MM.1S (cell line): ENCODE measurements around the gene RPH3AL.

Experiments
- DNase-seq: peaks from one replicate; pipeline ENCODE4 v3.0.0-alpha.2; 2015
- H2AFZ ChIP-seq: fragments of 300-600 bp; sonication (generic); 2 replicates; pipeline ENCODE4 v1.6.0; 2016; ENCODE audit warnings: antibody characterized with exemption, low read length
- H3F3A ChIP-seq: fragments of 300-600 bp; sonication (generic); 2 replicates; pipeline ENCODE4 v1.6.1; 2016; ENCODE audit warnings: mild to moderate bottlenecking, antibody characterized with exemption, low read length, moderate library complexity, mixed read lengths; ENCODE audit not compliant: insufficient read depth
- H3K27ac ChIP-seq: fragments of 300-600 bp; sonication (generic); 2 replicates; pipeline ENCODE4 v1.5.1; 2016; ENCODE audit warnings: mild to moderate bottlenecking, low read length
- H3K27me3 ChIP-seq: fragments of 300-600 bp; sonication (generic); replicated peaks from 2 replicates; pipeline ENCODE4 v1.6.0; 2016; ENCODE audit warnings: low read length; ENCODE audit not compliant: insufficient read depth
- H3K36me3 ChIP-seq: fragments of 300-600 bp; sonication (generic); replicated peaks from 2 replicates; pipeline ENCODE4 v1.6.1; 2016; ENCODE audit warnings: mild to moderate bottlenecking, low read length, mixed read lengths; ENCODE audit not compliant: insufficient read depth
- H3K4me1 ChIP-seq: fragments of 300-600 bp; sonication (generic); 2 replicates; pipeline ENCODE4 v1.6.1; 2016; ENCODE audit warnings: low read length, mixed read lengths
- H3K4me2 ChIP-seq: fragments of 300-600 bp; sonication (generic); 2 replicates; pipeline ENCODE4 v1.6.0; 2016; ENCODE audit warnings: low read depth, low read length
- H3K4me3 ChIP-seq: fragments of 300-600 bp; sonication (generic); 2 replicates; pipeline ENCODE4 v1.5.1; 2016; ENCODE audit warnings: low read length, mixed read lengths
- H3K79me2 ChIP-seq: fragments of 300-600 bp; sonication (generic); 2 replicates; pipeline ENCODE4 v1.6.1; 2016; ENCODE audit warnings: mixed run types, low read length, mixed read lengths
- H3K9ac ChIP-seq: fragments of 300-600 bp; sonication (generic); 2 replicates; pipeline ENCODE4 v1.6.1; 2016; ENCODE audit warnings: low read length, mixed read lengths
- H3K9me2 ChIP-seq: fragments of 300-600 bp; sonication (generic); replicated peaks from 2 replicates; pipeline ENCODE4 v1.6.1; 2016; ENCODE audit warnings: mild to moderate bottlenecking, low read length, mixed read lengths; ENCODE audit not compliant: insufficient read depth
- H3K9me3 ChIP-seq: fragments of 300-600 bp; sonication (generic); replicated peaks from 2 replicates; pipeline ENCODE4 v1.6.1; 2016; ENCODE audit warnings: mild to moderate bottlenecking, low read length, mixed read lengths; ENCODE audit not compliant: insufficient read depth
- H4K20me1 ChIP-seq: fragments of 300-600 bp; sonication (generic); 2 replicates; pipeline ENCODE4 v1.6.1; 2016; ENCODE audit warnings: mild to moderate bottlenecking, low read length, moderate library complexity, mixed read lengths; ENCODE audit not compliant: insufficient read depth
- EZH2 ChIP-seq: fragments of 300-600 bp; sonication (generic); optimal IDR thresholded peaks from 2 replicates; pipeline ENCODE3; 2017; ENCODE audit warnings: low read depth, mild to moderate bottlenecking, antibody characterized with exemption, low read length, mixed read lengths
- EZH2phosphoT487 ChIP-seq: fragments of 300-600 bp; sonication (generic); IDR thresholded peaks from 2 replicates; pipeline ENCODE4 v1.6.1; 2018; ENCODE audit warnings: antibody characterized with exemption, low read length
- TF ChIP-seq, protein P1 (sequence below): fragments of 300-600 bp; sonication (generic); IDR thresholded peaks from 2 replicates; pipeline ENCODE4 v1.5.1; 2016; ENCODE audit warnings: antibody characterized with exemption, low read length, mixed read lengths

The RPH3AL gene

DNA sequence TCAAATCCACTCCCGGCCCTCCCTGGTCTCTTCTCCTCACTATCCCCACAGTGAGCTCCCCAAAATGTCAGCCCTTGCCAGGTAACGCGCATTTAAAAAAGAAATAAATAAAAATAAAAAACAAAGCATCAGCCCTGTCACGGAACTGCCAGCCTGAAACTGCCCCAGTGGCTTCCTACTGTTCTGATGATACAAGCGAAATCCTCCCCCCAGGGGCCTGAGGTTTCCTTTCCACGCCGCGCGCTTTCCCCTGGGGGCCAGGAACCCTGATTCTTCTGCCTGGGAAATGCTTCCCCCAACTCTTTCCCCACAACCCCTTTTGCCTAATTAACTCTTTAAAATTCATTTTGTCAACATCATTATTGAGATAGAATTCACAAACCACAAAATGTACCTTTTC lies 12.2 kb upstream of the RPH3AL start:
- Histone ChIP-seq H3K9me3 (no peaks in the 10 kb centered on the region), H3K27me3 (peaks cover 72% of the 10 kb centered on the region), H3K9ac (no peak overlapping the region), H3K79me2 (no peaks in the 10 kb centered on the region), H3K27ac (no peak overlapping the region), H3F3A (no peaks in the 10 kb centered on the region), H3K9me2 (no peaks in the 10 kb centered on the region), H3K36me3 (no peaks in the 10 kb centered on the region), H3K4me1 (no peaks in the 10 kb centered on the region), H2AFZ (no peak overlapping the region), H4K20me1 (no peaks in the 10 kb centered on the region), H3K4me3 (no peak overlapping the region), H3K4me2 (no peak overlapping the region)
- DNase-seq = no peak
- TF ChIP-seq, protein P1, sequence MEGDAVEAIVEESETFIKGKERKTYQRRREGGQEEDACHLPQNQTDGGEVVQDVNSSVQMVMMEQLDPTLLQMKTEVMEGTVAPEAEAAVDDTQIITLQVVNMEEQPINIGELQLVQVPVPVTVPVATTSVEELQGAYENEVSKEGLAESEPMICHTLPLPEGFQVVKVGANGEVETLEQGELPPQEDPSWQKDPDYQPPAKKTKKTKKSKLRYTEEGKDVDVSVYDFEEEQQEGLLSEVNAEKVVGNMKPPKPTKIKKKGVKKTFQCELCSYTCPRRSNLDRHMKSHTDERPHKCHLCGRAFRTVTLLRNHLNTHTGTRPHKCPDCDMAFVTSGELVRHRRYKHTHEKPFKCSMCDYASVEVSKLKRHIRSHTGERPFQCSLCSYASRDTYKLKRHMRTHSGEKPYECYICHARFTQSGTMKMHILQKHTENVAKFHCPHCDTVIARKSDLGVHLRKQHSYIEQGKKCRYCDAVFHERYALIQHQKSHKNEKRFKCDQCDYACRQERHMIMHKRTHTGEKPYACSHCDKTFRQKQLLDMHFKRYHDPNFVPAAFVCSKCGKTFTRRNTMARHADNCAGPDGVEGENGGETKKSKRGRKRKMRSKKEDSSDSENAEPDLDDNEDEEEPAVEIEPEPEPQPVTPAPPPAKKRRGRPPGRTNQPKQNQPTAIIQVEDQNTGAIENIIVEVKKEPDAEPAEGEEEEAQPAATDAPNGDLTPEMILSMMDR = no peak
- TF ChIP-seq EZH2phosphoT487 = no peak
- TF ChIP-seq EZH2 = no peak

DNA sequence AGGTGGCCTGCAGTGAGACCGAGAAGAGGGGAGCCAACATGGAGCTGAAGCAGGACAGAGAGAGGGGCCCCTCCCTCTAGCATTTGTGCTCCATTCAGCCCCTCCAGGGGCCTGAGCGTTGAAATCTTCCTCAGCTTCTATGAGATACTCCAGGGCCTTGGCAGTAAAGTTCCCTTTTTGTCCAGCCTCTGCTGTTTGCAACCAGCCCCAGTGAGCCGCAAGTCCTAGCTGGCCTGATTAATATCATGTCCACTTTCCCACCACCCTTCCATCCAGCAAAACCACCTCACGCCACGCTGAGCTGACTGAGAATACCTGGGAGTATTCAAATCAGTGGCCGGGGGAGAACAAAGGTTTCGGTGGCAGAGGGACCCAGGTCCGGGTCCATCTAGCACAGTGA lies 11.7 kb upstream of the RPH3AL start:
- H3K27ac ChIP-seq = no peak overlapping the region
- no peak overlapping the region for H3K4me2 ChIP-seq
- H3K79me2 ChIP-seq = no peaks in the 10 kb centered on the region
- H3K9me3 ChIP-seq = no peaks in the 10 kb centered on the region
- H3K4me3 ChIP-seq = no peak overlapping the region
- no peak overlapping the region for H2AFZ ChIP-seq
- TF ChIP-seq EZH2phosphoT487 (no peak), EZH2 (no peak)
- TF ChIP-seq, protein P1 = no peak
- H3K27me3 ChIP-seq = peaks cover 67% of the 10 kb centered on the region
- H3K9me2 ChIP-seq = no peaks in the 10 kb centered on the region
- H3K4me1 ChIP-seq = no peaks in the 10 kb centered on the region
- no peak overlapping the region for H3K9ac ChIP-seq
- H4K20me1 ChIP-seq = no peaks in the 10 kb centered on the region
- H3K36me3 ChIP-seq = no peaks in the 10 kb centered on the region
- no peaks in the 10 kb centered on the region for H3F3A ChIP-seq
- DNase-seq = no peak

DNA sequence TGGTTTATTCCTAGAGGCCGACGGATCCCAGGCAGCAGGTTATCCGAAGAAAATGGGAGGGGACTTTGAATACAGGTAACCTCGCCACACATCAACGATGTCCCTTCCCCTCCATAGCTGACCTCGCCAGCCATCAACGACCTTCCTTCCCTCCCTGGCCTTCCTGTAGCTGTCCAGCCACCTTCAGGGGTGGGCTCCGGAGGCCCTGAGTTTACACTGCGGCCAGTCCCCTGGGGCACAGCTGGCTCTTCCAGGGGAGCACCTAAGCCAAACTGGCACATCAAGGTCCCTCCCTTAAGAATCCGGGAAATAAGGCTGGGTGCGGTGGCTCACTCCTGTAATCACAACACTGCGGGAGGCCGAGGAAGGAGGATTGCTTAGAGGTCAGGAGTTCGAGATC lies 10.1 kb upstream of the RPH3AL start:
- no peak for DNase-seq
- H4K20me1 ChIP-seq = no peaks in the 10 kb centered on the region
- H3F3A ChIP-seq = no peaks in the 10 kb centered on the region
- no peaks in the 10 kb centered on the region for H3K79me2 ChIP-seq
- H3K27ac ChIP-seq = no peak overlapping the region
- no peaks in the 10 kb centered on the region for H3K36me3 ChIP-seq
- H2AFZ ChIP-seq = no peak overlapping the region
- no peaks in the 10 kb centered on the region for H3K9me3 ChIP-seq
- no peak overlapping the region for H3K4me2 ChIP-seq
- H3K9me2 ChIP-seq = no peaks in the 10 kb centered on the region
- TF ChIP-seq, protein P1 = no peak
- no peak for TF ChIP-seq EZH2phosphoT487
- no peak for TF ChIP-seq EZH2
- H3K27me3 ChIP-seq = peaks cover 69% of the 10 kb centered on the region
- no peak overlapping the region for H3K9ac ChIP-seq
- no peaks in the 10 kb centered on the region for H3K4me1 ChIP-seq
- no peak overlapping the region for H3K4me3 ChIP-seq
